NCI-H748 (cell line): Measurements from ENCODE around the gene OR8B8.
"Not testable (repeated sequence)": the region's sequence is repeated elsewhere in the genome, so short reads cannot be mapped to it uniquely, and the experiment has no call there.

ENCODE experiments used
- DNase-seq: peaks from one replicate; lab custom pipeline; 2025; ENCODE audit not compliant: unreplicated experiment; lab: John Stamatoyannopoulos, UW

Gene OR8B8, protein sequence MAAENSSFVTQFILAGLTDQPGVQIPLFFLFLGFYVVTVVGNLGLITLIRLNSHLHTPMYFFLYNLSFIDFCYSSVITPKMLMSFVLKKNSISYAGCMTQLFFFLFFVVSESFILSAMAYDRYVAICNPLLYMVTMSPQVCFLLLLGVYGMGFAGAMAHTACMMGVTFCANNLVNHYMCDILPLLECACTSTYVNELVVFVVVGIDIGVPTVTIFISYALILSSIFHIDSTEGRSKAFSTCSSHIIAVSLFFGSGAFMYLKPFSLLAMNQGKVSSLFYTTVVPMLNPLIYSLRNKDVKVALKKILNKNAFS

DNA sequence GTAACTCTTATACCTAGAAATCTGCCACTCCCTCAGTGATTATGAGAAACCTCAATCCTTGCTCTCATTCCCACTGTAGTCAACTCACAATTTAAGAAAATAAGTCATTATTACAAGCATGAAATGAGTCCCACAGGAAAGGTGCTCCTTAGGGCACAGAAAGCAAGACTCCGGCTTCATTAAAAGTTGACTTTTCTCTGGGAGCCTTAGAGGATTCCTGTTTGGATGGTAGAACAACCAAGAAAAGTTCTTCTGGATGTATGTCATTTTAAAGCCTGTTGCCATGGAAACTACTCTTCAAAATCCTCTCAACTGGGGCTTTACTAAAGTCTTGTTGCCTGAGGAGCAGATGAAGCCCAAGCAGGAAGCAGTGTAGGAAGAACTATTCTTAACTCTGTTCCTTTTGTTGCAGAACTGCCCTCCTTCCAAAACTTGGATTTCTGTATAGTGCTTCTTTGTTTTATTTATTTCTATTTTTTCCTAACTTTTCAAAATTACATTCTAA, at the start of gene OR8B8:
OR8B8 (minus strand) TSS at position 51 of the 505 bp plus-strand sequence. CDS start 4,611 bp downstream, outside the sequence.
- no peak for DNase-seq

GRCh38 chr11:124493016-124493655, 47.6 kb upstream of the OR8B8 start:
- DNase-seq, result no peak

GRCh38 chr11:124483422-124483821, 37.9 kb upstream of the OR8B8 start:
- no peak for DNase-seq

- no peak for DNase-seq
Measured at GRCh38 chr11:124482362-124483147, 37.1 kb upstream of the OR8B8 start.

GRCh38 chr11:124481365-124482323, 36.1 kb upstream of the OR8B8 start:
- peak; percentile 32 for DNase-seq

GRCh38 chr11:124479561-124479960, 34.1 kb upstream of the OR8B8 start:
- no peak for DNase-seq

DNA sequence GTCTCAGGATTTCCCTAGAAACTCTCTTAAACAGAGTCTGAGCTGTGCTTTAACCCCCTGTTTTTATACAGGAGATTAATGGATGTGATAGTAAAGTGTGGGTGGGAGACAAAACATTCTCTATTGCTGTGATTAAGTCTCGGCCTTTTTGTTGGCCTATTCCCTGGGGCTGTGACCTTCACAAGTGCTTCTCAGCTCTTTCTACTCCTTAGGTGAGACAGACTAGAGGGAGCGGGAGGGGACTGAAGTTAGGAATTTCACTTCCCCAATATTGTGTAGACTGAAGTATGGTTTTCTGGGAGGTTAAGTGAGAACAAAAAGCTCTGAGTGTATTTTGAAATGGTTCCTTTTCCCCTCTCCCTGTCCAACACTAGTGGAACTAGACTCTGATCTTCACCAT, 29.8 kb upstream of the OR8B8 start:
- no peak for DNase-seq

DNA sequence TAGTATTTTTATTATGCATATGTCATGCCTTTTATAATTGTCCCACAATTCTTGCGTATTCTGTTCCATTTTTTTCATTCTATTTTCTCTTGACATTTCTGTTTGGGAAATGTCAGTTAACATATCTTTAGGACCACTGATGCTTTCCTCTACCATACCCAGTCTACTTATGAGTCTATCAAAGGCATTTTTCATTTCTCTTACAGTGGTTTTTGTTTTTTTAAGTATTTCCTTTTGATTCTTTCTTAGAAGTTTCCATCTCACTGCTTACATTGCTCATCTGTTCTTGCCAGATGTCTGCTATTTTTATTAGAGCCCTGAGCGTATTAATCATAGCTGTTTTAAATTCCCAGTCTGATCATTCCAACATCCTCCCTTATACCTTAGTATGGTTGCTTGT, 29.3 kb upstream of the OR8B8 start:
- DNase-seq, result no peak

GRCh38 chr11:124474079-124474478, 28.6 kb upstream of the OR8B8 start:
- no peak for DNase-seq

DNA sequence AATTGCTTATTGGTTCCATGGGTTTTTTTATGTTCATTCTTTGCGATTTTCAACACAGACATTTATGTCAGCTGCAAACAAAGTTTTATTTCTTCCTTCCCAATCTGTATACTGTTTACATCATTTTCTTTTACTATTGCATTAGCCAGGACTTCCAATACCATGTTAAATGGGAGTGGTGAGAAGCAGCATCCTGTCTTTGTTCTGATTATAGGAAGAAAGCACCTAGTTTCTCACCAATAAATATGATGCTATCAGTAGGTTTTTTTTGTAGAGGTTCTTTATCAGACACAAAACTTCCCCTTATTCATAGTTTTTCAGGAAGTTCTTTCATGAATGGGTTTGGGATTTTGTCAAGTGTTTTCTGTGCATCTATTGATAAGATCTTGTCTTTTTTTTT, 28.0 kb upstream of the OR8B8 start:
- no peak for DNase-seq

DNA sequence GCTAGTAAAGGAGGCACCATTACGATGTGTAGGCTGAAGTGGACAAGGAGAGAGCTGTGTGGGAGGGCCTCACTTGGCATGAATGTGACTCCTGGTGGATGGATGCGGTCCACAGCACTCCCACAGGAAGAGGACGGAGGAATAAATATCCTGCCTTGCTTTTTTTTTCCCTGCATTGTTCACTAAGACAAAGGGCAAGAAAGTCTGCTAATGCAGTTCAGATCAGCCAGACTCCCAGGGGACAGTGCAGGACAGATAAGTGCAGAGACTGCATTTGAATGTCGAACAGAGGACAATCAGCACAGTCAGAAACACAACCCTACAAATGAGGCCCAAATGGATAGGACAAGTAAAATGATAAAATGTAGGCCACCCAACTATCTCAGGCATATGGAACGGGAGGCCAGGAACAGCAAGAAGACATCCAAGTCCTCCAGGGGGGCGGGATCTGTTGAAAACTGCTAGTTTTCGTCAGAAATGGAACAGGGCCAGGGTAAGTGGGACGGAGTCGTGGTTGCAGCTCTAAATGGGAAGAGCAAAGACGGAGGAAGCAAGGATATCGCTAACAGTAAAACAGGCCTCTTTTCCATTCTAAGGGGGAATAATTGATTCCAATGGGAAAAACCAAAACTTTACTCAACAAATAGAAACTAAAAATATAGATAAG, 25.2 kb upstream of the OR8B8 start:
- no peak for DNase-seq

DNA sequence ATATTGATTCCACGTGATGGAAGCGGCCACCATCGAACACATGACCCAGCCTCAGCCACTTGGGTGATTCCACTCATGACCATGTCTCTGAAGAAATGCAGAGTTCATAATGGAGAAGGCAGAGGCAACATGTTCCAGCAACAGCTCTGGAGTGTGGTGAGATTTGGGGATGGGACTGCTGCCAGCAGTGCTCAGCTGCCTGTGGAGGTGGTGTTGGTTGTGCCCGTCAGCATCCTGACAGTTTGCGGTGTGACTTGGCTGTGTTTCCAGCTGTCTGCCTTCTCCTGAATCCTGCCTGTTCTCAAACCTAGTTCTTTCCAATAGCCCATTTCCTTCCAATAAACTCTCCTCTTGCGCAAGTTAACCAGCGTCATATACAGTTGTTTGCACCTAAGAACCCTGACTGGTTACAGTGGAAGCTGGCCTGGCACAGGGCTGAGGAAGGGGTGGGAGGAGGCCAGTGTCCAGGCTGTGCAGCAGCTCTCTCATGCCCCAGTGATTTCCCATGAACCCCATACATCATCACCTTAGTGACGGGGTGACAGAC, 22.0 kb upstream of the OR8B8 start:
- DNase-seq, result no peak

DNA sequence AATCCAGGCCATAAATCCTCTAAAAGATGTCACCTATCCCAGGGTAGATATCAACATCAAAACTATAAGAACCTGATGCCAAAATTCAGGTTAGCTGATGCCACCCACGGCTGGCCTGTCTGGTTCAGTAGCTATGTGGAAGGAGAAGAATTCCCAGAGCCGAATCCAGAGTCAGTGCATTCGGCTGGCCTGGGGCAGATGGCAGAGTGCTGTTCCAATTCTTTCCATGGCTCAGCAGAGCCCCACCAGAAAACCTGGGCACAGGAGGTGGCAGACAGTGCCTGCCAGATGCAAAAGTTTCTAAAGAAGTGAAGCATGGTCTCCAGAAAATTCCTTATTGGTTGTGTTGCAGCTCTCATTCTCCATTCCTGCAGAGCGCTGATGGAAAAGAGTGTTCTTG, 19.9 kb upstream of the OR8B8 start:
- no peak for DNase-seq

DNA sequence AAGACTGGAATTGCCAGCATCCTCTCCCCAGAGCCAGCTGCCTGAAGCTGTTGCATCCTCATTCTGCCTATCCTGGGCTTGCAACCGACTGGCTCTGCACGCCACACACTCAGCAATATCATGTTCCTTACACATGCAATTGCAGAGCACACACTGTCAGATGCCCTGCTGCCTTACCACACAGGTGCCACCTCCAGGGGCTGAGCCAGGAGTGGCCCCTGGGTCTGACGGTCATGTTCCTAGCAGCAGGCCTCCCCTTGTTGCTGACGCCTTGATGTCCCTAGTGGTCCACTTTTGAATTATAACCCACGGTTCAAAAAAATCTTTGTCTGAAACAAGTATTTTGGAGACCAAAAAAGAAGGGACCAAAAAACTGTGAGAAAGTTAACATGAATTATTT, 18.5 kb upstream of the OR8B8 start:
- DNase-seq, result no peak

DNA sequence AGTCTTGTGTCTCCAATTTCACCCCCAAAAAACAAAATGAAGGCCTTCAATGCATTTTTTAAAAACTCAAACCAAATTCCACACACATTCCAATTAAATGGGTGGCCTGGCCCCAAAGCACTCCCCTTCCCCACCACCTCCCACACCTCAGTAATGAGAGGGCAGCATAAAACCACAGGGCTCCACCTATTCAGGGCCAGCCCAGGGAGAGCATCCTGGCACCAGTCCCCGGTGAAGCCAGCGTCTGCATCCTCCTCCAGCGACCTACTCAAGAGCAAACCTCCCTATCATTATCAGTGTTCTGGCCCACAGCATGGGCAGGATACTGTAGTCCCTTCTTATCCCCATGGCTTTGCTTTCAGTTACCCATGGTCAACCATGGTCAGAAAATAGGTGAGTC, 17.8 kb upstream of the OR8B8 start:
- no peak for DNase-seq

GRCh38 chr11:124460459-124460858, 15.0 kb upstream of the OR8B8 start:
- no peak for DNase-seq

DNA sequence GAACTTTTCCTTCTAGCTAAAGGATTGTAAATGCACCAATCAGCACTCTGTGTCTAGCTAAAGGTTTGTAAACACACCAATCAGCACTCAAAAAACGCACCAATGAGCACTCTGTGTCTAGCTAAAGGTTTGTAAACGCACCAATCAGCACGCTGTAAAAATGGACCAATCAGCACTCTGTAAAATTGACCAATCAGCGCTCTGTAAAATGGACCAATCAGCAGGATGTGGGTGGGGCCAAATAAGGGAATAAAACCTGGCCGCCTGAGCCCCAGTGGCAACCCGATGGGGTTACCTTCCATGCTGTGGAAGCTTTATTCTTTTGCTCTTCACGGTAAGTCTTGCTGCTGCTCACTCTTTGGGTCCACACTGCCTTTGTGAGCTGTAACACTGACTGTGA, 13.9 kb upstream of the OR8B8 start:
- DNase-seq, result not testable (repeated sequence)

GRCh38 chr11:124454552-124454951, 9.1 kb upstream of the OR8B8 start:
- DNase-seq, result no peak

- DNase-seq, result no peak
Measured at GRCh38 chr11:124446916-124447315, 1.4 kb upstream of the OR8B8 start.

- no peak for DNase-seq
Measured at GRCh38 chr11:124442847-124443246, 2.6 kb downstream of the OR8B8 start.
